Ishikawa (cell line): ENCODE data around the gene MUC20.

Experiments
- CEBPB ChIP-seq: IDR thresholded peaks from 2 replicates; pipeline ENCODE4 v1.6.1; 2012
- CREB1 ChIP-seq: IDR thresholded peaks from 2 replicates; pipeline ENCODE4 v1.6.1; 2012; ENCODE audit warnings: low read depth
- EGR1 ChIP-seq: IDR thresholded peaks from 2 replicates; pipeline ENCODE4 v1.6.1; 2012
- EP300 ChIP-seq: IDR thresholded peaks from 2 replicates; pipeline ENCODE4 v1.6.1; 2012; ENCODE audit warnings: borderline replicate concordance
- FOXM1 ChIP-seq: IDR thresholded peaks from 2 replicates; pipeline ENCODE4 v1.6.1; 2012; ENCODE audit warnings: low read depth, borderline replicate concordance
- NFIC ChIP-seq: IDR thresholded peaks from 2 replicates; pipeline ENCODE4 v1.6.1; 2012
- RAD21 ChIP-seq: IDR thresholded peaks from 2 replicates; pipeline ENCODE4 v1.6.1; 2012; ENCODE audit warnings: low read depth
- TAF1 ChIP-seq: IDR thresholded peaks from 2 replicates; pipeline ENCODE4 v1.6.1; 2012; ENCODE audit warnings: low read depth, mild to moderate bottlenecking
- TEAD4 ChIP-seq: IDR thresholded peaks from 2 replicates; pipeline ENCODE4 v1.6.1; 2012
- ZBTB7A ChIP-seq: IDR thresholded peaks from 2 replicates; pipeline ENCODE4 v1.6.1; 2012; ENCODE audit warnings: low read depth
- TF ChIP-seq, protein P1 (sequence below): IDR thresholded peaks from 2 replicates; pipeline ENCODE4 v1.6.1; 2012
- TF ChIP-seq, protein P2 (sequence below): IDR thresholded peaks from 2 replicates; pipeline ENCODE4 v1.6.1; 2012; ENCODE audit warnings: low read depth, mild to moderate bottlenecking
- TF ChIP-seq, protein P3 (sequence below): IDR thresholded peaks from 2 replicates; pipeline ENCODE4 v1.6.1; 2012

DNA sequence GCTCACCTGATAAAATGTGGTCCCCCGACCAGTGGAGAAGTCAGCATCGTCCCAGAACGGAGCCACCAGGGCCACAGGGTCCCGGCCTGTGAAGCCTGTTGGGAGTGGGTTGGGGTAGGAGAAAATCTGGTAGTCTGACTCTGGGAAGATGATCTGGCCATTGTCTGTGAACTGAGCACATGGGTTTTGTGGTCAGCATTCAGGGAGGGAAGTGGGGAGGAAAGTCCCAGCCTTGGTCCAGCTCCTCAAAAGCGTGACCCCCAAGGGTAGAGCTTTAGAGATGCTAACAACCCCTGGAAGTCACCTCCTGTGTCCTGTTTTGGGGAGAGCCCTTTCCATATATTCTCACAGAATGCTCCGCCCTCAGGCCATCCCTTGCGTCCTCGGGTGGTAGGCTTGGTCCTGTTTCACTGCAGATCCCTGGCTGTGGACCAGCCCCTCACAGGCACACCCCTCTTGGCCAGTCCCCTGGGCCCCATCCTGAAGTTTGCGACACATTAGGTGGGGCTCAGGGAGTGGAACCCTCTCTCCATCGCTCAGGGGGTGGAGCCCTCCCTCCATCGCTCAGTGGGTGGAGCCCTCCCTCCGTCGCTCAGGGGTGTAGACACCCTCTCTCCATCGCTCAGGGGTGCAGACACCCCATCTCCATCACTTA is 51.0 kb downstream of the MUC20 start:
- TF ChIP-seq, protein P1, sequence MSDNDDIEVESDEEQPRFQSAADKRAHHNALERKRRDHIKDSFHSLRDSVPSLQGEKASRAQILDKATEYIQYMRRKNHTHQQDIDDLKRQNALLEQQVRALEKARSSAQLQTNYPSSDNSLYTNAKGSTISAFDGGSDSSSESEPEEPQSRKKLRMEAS: no peak
- TF ChIP-seq NFIC: no peak
- no peak for TF ChIP-seq EGR1
- TF ChIP-seq TAF1: no peak
- no peak for TF ChIP-seq CREB1
- TF ChIP-seq, protein P2, sequence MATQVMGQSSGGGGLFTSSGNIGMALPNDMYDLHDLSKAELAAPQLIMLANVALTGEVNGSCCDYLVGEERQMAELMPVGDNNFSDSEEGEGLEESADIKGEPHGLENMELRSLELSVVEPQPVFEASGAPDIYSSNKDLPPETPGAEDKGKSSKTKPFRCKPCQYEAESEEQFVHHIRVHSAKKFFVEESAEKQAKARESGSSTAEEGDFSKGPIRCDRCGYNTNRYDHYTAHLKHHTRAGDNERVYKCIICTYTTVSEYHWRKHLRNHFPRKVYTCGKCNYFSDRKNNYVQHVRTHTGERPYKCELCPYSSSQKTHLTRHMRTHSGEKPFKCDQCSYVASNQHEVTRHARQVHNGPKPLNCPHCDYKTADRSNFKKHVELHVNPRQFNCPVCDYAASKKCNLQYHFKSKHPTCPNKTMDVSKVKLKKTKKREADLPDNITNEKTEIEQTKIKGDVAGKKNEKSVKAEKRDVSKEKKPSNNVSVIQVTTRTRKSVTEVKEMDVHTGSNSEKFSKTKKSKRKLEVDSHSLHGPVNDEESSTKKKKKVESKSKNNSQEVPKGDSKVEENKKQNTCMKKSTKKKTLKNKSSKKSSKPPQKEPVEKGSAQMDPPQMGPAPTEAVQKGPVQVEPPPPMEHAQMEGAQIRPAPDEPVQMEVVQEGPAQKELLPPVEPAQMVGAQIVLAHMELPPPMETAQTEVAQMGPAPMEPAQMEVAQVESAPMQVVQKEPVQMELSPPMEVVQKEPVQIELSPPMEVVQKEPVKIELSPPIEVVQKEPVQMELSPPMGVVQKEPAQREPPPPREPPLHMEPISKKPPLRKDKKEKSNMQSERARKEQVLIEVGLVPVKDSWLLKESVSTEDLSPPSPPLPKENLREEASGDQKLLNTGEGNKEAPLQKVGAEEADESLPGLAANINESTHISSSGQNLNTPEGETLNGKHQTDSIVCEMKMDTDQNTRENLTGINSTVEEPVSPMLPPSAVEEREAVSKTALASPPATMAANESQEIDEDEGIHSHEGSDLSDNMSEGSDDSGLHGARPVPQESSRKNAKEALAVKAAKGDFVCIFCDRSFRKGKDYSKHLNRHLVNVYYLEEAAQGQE: no peak
- TF ChIP-seq RAD21: no peak
- no peak for TF ChIP-seq FOXM1
- TF ChIP-seq EP300: no peak
- no peak for TF ChIP-seq TEAD4
- no peak for TF ChIP-seq CEBPB
- TF ChIP-seq, protein P3, sequence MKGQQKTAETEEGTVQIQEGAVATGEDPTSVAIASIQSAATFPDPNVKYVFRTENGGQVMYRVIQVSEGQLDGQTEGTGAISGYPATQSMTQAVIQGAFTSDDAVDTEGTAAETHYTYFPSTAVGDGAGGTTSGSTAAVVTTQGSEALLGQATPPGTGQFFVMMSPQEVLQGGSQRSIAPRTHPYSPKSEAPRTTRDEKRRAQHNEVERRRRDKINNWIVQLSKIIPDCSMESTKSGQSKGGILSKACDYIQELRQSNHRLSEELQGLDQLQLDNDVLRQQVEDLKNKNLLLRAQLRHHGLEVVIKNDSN: no peak
- TF ChIP-seq ZBTB7A: no peak
